RPMI8226 (cell line): ENCODE results near the gene C14orf119.
A peak's percentile ranks its signal among the peaks of the same experiment; 100 is the strongest.

Experiments used
- DNase-seq: peaks from one replicate; pipeline ENCODE4 v3.0.0-alpha.2; 2015

The C14orf119 gene

GRCh38 chr14:23062002-23062401 lies 33.3 kb upstream of the C14orf119 start:
- no peak for DNase-seq

- DNase-seq: no peak
These were observed 31.7 kb upstream of the C14orf119 start for GRCh38 chr14:23063601-23064000.

GRCh38 chr14:23066368-23066767 lies 28.9 kb upstream of the C14orf119 start:
- DNase-seq: no peak

- DNase-seq: no peak
These were observed 28.2 kb upstream of the C14orf119 start for GRCh38 chr14:23066855-23067744.

- no peak for DNase-seq
These were observed 27.2 kb upstream of the C14orf119 start for GRCh38 chr14:23067847-23068788.

- peak; percentile 77 for DNase-seq
These were observed 26.4 kb upstream of the C14orf119 start for GRCh38 chr14:23068789-23069412.

GRCh38 chr14:23069413-23069806 lies 25.9 kb upstream of the C14orf119 start:
- DNase-seq: no peak

GRCh38 chr14:23070262-23071129 lies 24.8 kb upstream of the C14orf119 start:
- no peak for DNase-seq

- DNase-seq: peak; percentile 85
These were observed 23.9 kb upstream of the C14orf119 start for GRCh38 chr14:23071244-23071920.

GRCh38 chr14:23071921-23072539 lies 23.3 kb upstream of the C14orf119 start:
- no peak for DNase-seq

GRCh38 chr14:23074906-23075305 lies 20.4 kb upstream of the C14orf119 start:
- DNase-seq: no peak

- DNase-seq: peak; percentile 13
These were observed 18.4 kb upstream of the C14orf119 start for GRCh38 chr14:23076785-23077408.

- no peak for DNase-seq
These were observed 17.3 kb upstream of the C14orf119 start for GRCh38 chr14:23077962-23078361.

- DNase-seq: no peak
These were observed 16.6 kb upstream of the C14orf119 start for GRCh38 chr14:23078692-23079116.

GRCh38 chr14:23079716-23080115 lies 15.6 kb upstream of the C14orf119 start:
- no peak for DNase-seq

- no peak for DNase-seq
These were observed 14.8 kb upstream of the C14orf119 start for GRCh38 chr14:23080474-23080873.

GRCh38 chr14:23085458-23085857 lies 9.8 kb upstream of the C14orf119 start:
- DNase-seq: no peak

- no peak for DNase-seq
These were observed 8.7 kb upstream of the C14orf119 start for GRCh38 chr14:23086565-23086964.

- no peak for DNase-seq
These were observed 5.6 kb upstream of the C14orf119 start for GRCh38 chr14:23089498-23090253.

GRCh38 chr14:23090254-23090636 lies 5.1 kb upstream of the C14orf119 start:
- DNase-seq: no peak
